Activated CD4-positive, alpha-beta T cell treated with anti-CD3 and anti-CD28 coated beads, Interleukin-2, amount 10 ng/mL, durations not matched to agents 7 days and 5 days (primary cell): ENCODE measurements around the gene B3GALT6. TPM values are rescaled to one million over a fixed set of nuclear protein-coding genes. Genes with fewer than 3 reads are reported as not detected.
A peak's percentile ranks its signal among the peaks of the same experiment; 100 is the strongest.

Experiments used
- CTCF ChIA-PET: fragments of 350-600 bp; sonication (Branson Sonifier 250); formaldehyde crosslinking; loops from one replicate; lab custom pipeline; 2021; ENCODE audit warnings: antibody characterized with exemption; lab: Charles Lee
- POLR2A ChIA-PET: fragments of 350-600 bp; sonication (Branson Sonifier 250); formaldehyde crosslinking; loops from one replicate; lab custom pipeline; 2021; ENCODE audit warnings: antibody characterized with exemption; lab: Charles Lee
- DNase-seq: peaks from one replicate; pipeline ENCODE4 v3.0.0-alpha.2; 2020
- H3K27ac Mint-ChIP-seq: one replicate; pipeline ENCODE4 v1.8.0; 2021; ENCODE audit warnings: mild to moderate bottlenecking, moderate library complexity, mixed read lengths
- H3K27me3 Mint-ChIP-seq: one replicate; pipeline ENCODE4 v1.8.0; 2021; ENCODE audit warnings: mixed read lengths
- H3K36me3 Mint-ChIP-seq: one replicate; pipeline ENCODE4 v1.8.0; 2021; ENCODE audit warnings: low read depth, mixed read lengths
- H3K4me1 Mint-ChIP-seq: one replicate; pipeline ENCODE4 v1.8.0; 2021; ENCODE audit warnings: mixed read lengths
- H3K4me3 Mint-ChIP-seq: one replicate; pipeline ENCODE4 v1.8.0; 2021; ENCODE audit warnings: mild to moderate bottlenecking, moderate library complexity, mixed read lengths
- H3K9me3 Mint-ChIP-seq: one replicate; pipeline ENCODE4 v1.8.0; 2021; ENCODE audit warnings: mixed read lengths
- total RNA-seq, 2 experiments: library from RNA; stranded (reverse); gene quantifications; one replicate each; pipeline ENCODE4 v1.2.3, GENCODE V29; 2021

Gene B3GALT6
- total RNA-seq, 2 experiments from 2014 or later = 15.8 to 19.2 TPM

DNA sequence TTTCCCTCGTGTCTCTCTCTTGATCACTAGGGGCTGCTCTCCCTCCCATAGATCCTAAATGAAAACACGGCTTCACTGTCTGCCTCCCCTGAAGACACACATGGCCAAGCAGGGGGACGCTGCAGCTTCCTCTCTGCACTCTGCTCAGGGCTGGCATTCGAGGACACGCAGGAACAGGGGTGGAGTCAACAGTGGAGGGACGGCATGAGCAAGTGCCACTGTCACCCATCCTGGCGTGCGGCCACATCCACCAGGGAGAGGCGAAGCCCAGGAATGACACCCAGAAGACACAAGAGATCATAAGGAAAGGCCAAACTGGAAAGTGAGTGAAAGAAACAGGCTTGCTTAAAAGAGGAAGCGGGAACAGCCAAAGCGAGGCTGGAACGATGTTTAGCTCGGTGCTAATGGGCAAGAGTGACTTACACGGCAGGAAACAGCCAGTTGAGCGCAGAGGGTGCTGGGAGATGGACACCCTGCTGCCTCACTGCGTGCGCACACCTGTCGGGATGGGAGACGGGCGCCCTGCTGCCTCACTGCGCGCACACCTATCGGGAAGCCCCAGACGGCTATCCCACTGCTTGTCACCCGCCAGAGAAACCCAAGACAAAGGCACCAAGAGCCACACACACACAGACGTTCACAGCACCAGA is 28.0 kb downstream of the B3GALT6 start:
- no peak for DNase-seq
- Mint-ChIP-seq H3K27me3 (no peaks in the 10 kb centered on the region), H3K36me3 (peaks cover 41% of the 10 kb centered on the region), H3K27ac (no peak overlapping the region), H3K4me1 (peaks cover 13% of the 10 kb centered on the region), H3K4me3 (no peak overlapping the region), H3K9me3 (no peaks in the 10 kb centered on the region)
- CTCF ChIA-PET = interaction anchor here (1.3 kb wide), 1 partner anchor 9 kb away, joined by 4 read pairs; no protein-coding TSS in a partner anchor
- POLR2A ChIA-PET = no interaction called here

DNA sequence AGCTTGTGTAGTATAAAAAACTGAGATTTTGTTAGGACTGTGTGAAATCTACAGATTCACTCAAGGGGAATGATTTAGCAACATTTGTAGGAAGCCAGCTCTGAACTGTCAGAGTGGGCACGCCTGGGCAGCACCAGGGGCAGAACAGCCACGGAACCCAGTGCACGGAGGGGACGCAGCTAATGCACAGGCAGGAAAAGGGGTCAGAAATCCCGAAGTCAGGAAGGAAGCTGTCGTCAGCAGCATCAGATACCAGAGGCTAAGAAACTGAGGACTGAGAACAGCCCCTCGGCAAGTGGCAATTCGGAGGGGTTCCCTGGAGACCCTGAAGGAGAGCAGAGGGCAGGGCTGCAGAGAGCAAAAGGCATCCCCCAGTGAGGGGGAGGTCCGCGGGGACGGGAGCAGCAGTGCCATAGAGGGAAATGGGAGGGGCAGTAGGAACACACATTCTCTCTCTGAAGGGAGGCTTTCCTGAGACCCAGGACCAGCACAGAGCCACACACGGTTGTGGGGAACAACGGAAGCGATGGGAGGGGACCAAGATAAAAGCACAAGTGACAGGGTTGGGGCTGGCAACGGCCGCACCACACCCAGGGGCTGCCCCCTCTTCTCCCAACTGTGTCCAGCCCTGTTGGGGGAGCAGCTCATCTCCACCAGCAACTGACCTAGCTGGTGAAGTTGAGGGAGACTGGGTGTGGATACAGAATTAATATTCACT is 29.0 kb downstream of the B3GALT6 start:
- no peak for DNase-seq
- Mint-ChIP-seq H3K27ac (peak overlapping the region; percentile 65), H3K4me3 (no peak overlapping the region), H3K4me1 (peaks cover 13% of the 10 kb centered on the region), H3K9me3 (no peaks in the 10 kb centered on the region), H3K36me3 (peaks cover 34% of the 10 kb centered on the region), H3K27me3 (no peaks in the 10 kb centered on the region)
- ChIA-PET CTCF (interaction anchor here (0.6 to 1.5 kb wide), 5 partner anchors 10 to 135 kb away, joined by 3 to 5 read pairs (median 4); no protein-coding TSS in a partner anchor), POLR2A (interaction anchor here (0.6 kb wide), 1 partner anchor 134 kb away, joined by 3 read pairs; no protein-coding TSS in a partner anchor)

DNA sequence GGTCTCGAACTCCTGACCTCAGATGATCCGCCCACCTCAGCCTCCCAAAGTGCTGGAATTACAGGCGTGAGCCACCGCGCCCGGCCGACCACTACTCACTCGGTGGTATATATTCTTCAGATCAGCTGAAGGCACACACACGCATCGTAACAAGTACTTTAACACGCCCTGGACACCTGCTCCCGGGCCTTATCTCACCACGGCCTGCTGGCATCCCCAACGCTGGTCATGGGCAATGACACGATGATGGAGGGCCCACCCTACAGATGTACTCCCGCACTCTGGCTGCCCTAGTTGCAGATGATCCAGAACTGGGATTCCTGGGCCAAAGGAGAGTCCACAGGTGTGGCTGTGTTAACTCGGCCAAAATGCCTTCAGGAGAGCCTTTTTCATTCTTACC is 30.0 kb downstream of the B3GALT6 start:
- peak overlapping the region; percentile 41 for H3K27ac Mint-ChIP-seq
- ChIA-PET CTCF (interaction anchor here (1.1 to 1.5 kb wide), 2 partner anchors 18 to 89 kb away, joined by 5 read pairs; no protein-coding TSS in a partner anchor), POLR2A (no interaction called here)
- peaks cover 32% of the 10 kb centered on the region for H3K36me3 Mint-ChIP-seq
- DNase-seq = no peak
- H3K4me3 Mint-ChIP-seq = no peak overlapping the region
- no peaks in the 10 kb centered on the region for H3K27me3 Mint-ChIP-seq
- peaks cover 13% of the 10 kb centered on the region for H3K4me1 Mint-ChIP-seq
- H3K9me3 Mint-ChIP-seq = no peaks in the 10 kb centered on the region

DNA sequence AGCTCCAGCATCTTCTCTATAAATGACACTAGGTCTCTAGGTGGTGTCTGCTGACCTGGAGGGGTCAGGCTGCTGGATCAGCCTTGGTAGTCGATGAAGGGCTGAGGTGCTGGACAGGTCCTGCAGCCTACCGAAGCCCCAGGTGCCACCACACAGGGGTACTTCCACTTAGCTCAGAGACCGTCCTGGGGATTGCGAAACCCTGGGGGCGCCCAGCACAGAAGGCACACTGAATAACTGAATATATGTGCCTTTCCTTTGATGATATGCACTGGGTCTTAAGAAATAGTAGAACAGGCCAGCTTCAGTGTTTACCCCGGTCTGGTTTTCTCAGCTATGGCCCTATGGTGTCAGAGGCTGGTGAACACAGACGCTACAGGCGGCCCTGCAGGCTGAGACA is 30.7 kb downstream of the B3GALT6 start:
- Mint-ChIP-seq H3K4me1 (peaks cover 13% of the 10 kb centered on the region), H3K27me3 (no peaks in the 10 kb centered on the region), H3K36me3 (peaks cover 33% of the 10 kb centered on the region), H3K27ac (peak overlapping the region; percentile 46), H3K9me3 (no peaks in the 10 kb centered on the region), H3K4me3 (no peak overlapping the region)
- ChIA-PET CTCF (interaction anchor here (1.8 kb wide), 1 partner anchor 11 kb away, joined by 5 read pairs; no protein-coding TSS in a partner anchor), POLR2A (no interaction called here)
- DNase-seq = no peak

DNA sequence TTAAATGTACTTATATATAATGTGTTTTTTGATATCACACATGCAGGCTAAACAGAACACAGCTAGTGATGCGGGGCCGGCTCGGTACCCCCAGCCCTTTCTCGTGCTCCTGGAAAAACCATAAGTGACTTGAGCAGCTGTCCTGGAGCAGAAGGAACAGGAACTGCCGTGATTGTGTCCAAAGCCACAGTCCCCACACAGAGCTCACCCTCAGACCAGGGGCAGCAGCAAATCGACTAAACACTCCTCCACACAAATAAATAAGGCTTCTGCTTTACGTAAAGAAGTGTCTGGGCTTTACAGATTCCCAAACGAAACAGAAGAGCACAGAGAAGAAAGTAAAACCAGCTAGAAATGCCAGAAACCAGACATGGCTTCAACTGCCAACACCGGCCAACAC is 32.0 kb downstream of the B3GALT6 start:
- Mint-ChIP-seq H3K4me3 (no peak overlapping the region), H3K27me3 (no peaks in the 10 kb centered on the region), H3K9me3 (no peaks in the 10 kb centered on the region), H3K36me3 (peaks cover 37% of the 10 kb centered on the region), H3K4me1 (peaks cover 10% of the 10 kb centered on the region), H3K27ac (no peak overlapping the region)
- ChIA-PET CTCF (interaction anchor here (0.6 to 1.8 kb wide), 4 partner anchors 13 to 142 kb away, joined by 3 to 6 read pairs (median 4); no protein-coding TSS in a partner anchor), POLR2A (no interaction called here)
- no peak for DNase-seq

DNA sequence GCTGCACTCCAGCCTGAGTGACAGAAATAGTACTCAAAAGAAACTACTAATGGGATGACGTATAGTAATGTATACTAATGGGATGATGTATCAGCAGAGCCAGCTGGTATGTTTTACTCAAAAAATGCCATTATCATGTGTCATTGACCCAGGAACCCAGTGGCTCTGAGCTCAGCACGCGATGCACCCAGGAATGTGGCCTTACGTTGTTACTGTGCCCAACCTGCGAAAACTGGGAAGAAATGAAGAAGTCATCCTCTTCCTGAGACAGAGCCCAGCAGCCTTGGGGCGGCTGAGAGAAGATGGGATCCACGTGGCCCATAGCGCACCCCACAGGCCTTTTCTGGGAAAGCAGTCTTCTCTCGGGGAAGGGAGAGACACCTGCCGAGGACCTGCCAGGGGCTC is 32.8 kb downstream of the B3GALT6 start:
- CTCF ChIA-PET = interaction anchor here (1.3 kb wide), 1 partner anchor 143 kb away, joined by 3 read pairs; no protein-coding TSS in a partner anchor
- Mint-ChIP-seq H3K27ac (no peak overlapping the region), H3K27me3 (no peaks in the 10 kb centered on the region), H3K4me3 (no peak overlapping the region), H3K9me3 (no peaks in the 10 kb centered on the region), H3K36me3 (peaks cover 34% of the 10 kb centered on the region), H3K4me1 (peaks cover 13% of the 10 kb centered on the region)
- POLR2A ChIA-PET = no interaction called here
- no peak for DNase-seq

DNA sequence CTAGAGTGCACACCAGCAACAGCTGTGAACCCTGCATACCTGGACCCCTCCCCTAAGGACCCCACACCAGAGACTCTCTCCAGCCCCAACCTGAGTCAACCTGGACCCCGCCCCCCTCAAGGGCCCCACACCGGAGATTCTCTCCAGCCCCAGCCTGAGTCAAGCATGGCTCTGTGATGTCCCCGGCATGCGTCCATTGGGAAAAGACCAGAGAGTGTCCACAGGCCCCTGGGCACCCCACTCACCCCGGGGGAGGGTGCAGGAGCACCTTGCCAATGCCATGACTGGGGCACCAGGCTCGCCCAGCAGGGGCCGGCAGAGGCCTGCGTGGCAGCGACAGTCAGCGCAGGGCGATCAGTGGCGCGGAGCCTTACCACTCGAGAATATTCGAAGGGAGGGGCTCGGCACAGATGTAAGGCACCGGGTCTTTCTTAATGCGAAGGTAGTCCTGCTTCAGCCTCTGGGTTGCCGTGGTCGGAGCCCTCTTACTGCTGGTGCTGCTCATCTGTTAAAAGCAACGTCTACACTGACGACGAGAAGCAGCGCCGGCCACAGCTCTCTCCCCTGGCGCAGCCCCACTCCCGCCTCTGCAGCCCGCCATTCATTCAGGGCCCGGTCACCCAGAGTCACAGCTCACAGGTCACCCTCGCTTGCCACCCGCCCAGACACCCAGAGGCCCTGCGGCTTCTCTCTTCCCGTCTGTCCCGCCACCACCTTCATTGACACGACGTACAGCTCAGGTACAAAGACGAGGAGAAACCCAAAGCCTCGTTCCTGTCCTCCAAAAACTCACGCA is 35.6 kb downstream of the B3GALT6 start:
- ChIA-PET POLR2A (no interaction called here), CTCF (no interaction called here)
- no peak for DNase-seq
- H3K27ac Mint-ChIP-seq = no peak overlapping the region
- H3K27me3 Mint-ChIP-seq = no peaks in the 10 kb centered on the region
- H3K4me1 Mint-ChIP-seq = peaks cover 30% of the 10 kb centered on the region
- H3K4me3 Mint-ChIP-seq = no peak overlapping the region
- H3K36me3 Mint-ChIP-seq = peaks cover 39% of the 10 kb centered on the region
- no peaks in the 10 kb centered on the region for H3K9me3 Mint-ChIP-seq

DNA sequence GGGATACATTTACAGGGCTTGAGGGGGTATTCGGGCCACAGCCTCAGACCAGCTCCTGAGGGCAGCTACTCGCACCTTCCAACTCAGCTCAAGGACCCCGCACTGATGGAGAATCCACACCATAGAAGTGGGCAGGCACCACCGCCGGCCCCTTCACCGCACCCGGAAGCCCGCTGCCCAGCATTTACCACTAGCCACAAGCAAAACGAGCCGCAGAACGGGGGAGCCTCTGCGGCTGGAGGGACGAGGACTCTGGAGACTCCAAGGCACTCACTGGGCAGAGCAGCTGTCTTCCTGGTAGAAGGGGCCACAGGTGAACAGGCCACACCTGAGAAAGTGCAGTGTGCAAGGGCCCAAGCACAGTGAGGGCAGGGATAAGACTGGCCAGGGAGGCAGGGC is 36.2 kb downstream of the B3GALT6 start:
- H3K4me1 Mint-ChIP-seq = peaks cover 32% of the 10 kb centered on the region
- no peak overlapping the region for H3K4me3 Mint-ChIP-seq
- peaks cover 41% of the 10 kb centered on the region for H3K36me3 Mint-ChIP-seq
- CTCF ChIA-PET = no interaction called here
- POLR2A ChIA-PET = no interaction called here
- no peaks in the 10 kb centered on the region for H3K27me3 Mint-ChIP-seq
- H3K27ac Mint-ChIP-seq = no peak overlapping the region
- DNase-seq = no peak
- H3K9me3 Mint-ChIP-seq = no peaks in the 10 kb centered on the region

DNA sequence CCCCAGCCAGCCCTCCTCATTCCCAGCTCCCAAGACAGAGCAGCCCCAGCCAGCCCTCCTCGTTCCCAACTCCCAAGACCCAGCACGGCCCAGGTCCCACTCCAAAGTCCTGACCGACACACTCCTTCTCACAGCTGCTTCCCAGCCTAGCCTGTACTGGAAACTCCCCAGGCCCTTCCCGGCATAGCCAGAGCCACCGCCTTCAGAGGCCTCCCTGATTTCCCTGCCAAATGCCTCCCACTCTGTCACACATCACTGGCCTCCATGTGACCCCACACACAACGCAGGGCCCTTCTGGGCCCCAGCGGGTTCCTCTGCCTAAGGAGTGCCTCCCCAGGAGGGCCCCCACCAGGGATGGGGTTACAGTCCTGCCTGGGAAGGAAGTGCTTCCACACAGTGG is 38.8 kb downstream of the B3GALT6 start:
- no peak for DNase-seq
- peaks cover 41% of the 10 kb centered on the region for H3K36me3 Mint-ChIP-seq
- H3K27ac Mint-ChIP-seq = peak overlapping the region; percentile 68
- no peaks in the 10 kb centered on the region for H3K9me3 Mint-ChIP-seq
- peaks cover 38% of the 10 kb centered on the region for H3K4me1 Mint-ChIP-seq
- no peaks in the 10 kb centered on the region for H3K27me3 Mint-ChIP-seq
- POLR2A ChIA-PET = no interaction called here
- H3K4me3 Mint-ChIP-seq = peak overlapping the region; percentile 88
- CTCF ChIA-PET = interaction anchor here (0.6 to 1.8 kb wide), 3 partner anchors 13 to 308 kb away, joined by 3 to 6 read pairs (median 6); no protein-coding TSS in a partner anchor

DNA sequence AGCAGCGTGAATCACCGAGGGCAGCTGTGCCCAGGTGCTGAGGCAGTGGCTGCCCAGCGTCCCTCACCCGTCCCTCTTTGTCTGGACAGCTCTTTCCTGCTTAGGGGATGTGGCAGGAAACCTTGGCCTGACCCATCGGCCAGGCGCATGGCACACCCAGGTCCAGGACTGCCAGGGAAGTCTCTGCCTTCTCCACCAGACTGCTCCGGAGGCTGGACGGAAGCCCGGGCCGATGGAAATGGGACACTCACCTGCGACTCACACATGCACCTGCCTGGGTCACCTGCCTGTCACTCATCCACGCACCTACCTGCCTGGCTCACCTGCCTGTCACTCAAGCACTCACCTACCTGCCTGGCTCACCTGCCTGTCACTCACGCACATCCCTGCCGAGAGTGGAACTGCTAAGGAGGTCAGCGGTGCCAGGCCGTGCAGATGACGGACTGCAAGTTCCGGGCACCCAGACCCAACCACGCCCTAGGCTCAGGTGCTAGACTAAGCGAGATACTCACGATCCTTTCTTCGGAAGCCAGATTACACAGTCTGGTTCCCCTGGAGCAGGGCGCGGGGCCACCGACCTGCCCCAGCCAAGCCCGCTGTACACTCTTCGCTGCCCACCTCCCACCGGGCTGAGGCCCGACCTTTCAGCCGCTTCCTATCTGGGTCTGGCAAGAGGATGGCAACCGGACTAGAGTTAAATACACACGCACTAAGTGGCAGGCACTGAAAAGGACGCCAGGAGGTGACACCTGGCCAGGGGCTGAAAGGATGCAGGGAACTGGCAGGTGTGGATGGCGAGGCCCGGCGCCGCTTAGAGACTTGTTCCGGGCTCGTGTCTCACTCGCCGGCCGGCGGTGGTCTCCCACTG is 40.5 kb downstream of the B3GALT6 start:
- Mint-ChIP-seq H3K27me3 (no peaks in the 10 kb centered on the region), H3K27ac (peak overlapping the region; percentile 86), H3K9me3 (no peaks in the 10 kb centered on the region), H3K4me3 (peak overlapping the region; percentile 88), H3K36me3 (peaks cover 35% of the 10 kb centered on the region), H3K4me1 (peaks cover 39% of the 10 kb centered on the region)
- peak; percentile 21 for DNase-seq
- ChIA-PET CTCF (interaction anchor here (0.6 to 1.3 kb wide), 3 partner anchors 19 to 192 kb away, joined by 3 read pairs; no protein-coding TSS in a partner anchor), POLR2A (no interaction called here)

DNA sequence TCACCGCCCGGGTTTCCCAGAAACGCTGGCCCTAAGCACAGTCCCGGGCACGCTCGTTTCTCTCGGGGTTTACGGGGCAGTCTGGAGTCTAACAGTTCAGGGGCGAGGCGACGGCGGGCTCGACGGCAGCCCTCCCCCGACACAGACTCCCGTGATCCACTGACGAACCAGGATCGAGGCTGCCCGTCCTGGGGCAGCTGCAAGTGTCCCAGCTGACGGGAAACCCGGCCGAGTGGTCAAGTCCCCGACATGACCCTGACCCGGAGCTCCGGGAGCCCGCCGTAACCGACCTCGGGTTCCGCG is 41.1 kb downstream of the B3GALT6 start:
- no peaks in the 10 kb centered on the region for H3K27me3 Mint-ChIP-seq
- POLR2A ChIA-PET = no interaction called here
- H3K27ac Mint-ChIP-seq = peak overlapping the region; percentile 86
- H3K36me3 Mint-ChIP-seq = peaks cover 32% of the 10 kb centered on the region
- DNase-seq = no peak
- no peaks in the 10 kb centered on the region for H3K9me3 Mint-ChIP-seq
- peak overlapping the region; percentile 88 for H3K4me3 Mint-ChIP-seq
- H3K4me1 Mint-ChIP-seq = peaks cover 39% of the 10 kb centered on the region
- CTCF ChIA-PET = interaction anchor here (1.0 to 1.7 kb wide), 4 partner anchors 9 to 152 kb away, joined by 3 to 4 read pairs (median 4); no protein-coding TSS in a partner anchor
